GM21526 (cell line): ENCODE results near the gene CDC42.
"Not testable (repeated sequence)": the region's sequence is repeated elsewhere in the genome, so short reads cannot be mapped to it uniquely, and the experiment has no call there.

Source experiments
- ATAC-seq: cut with Tn5 transposase; IDR thresholded peaks from one replicate; pipeline ENCODE4 v1.9.1; 2021; ENCODE audit warnings: moderate library complexity; ENCODE audit not compliant: unreplicated experiment, low FRiP score

CDC42 gene

DNA sequence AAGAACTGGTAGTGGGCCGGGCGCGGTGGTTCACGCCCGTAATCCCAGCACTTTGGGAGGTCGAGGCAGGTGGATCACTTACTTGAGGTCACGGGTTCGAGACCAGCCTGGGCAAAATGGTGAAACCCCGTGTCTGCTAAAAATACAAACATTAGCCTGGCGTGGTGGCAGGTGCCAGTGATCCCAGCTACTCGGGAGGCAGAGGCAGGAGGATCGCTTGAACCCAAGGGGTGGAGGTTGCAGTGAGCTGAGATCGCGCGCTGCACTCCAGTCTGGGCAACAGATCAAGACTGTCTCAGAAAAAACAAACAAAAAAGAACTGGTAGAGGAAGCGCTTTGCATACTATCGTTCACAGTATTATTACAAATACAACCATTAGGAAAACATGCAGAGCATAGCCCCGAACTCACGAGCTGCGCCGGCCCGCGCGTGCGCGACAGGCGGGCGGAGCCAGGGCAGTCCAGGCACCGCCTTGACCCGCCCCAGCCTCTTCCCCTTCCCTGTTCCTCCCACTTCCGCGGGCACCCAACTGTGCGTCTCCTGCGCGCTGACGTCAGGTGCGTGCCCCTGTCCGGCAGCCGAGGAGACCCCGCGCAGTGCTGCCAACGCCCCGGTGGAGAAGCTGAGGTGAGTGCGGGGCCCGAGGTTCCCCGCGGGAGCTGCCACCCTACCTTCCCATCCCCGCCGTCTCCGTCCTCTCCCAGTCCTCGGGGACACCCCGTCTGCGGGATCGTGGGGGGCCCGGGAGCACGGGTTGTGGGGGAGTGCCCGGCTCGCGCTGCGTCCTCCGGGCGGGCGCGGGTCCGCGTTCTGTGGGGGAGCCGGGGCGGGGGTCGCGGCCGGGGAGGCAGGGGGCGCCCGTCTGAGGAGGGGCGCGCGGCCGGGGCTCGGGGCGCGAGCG, at the start of gene CDC42:
Gene CDC42, plus strand, starts transcription at position 595 of the 902 bp plus-strand sequence. CDS start 25,770 bp downstream, outside the sequence.
- ATAC-seq = peak; percentile 76

- ATAC-seq = not testable (repeated sequence)
Measured at GRCh38 chr1:22002875-22003274, 49.6 kb upstream of the CDC42 start.

GRCh38 chr1:22003959-22004358, 48.5 kb upstream of the CDC42 start:
- ATAC-seq = not testable (repeated sequence)

DNA sequence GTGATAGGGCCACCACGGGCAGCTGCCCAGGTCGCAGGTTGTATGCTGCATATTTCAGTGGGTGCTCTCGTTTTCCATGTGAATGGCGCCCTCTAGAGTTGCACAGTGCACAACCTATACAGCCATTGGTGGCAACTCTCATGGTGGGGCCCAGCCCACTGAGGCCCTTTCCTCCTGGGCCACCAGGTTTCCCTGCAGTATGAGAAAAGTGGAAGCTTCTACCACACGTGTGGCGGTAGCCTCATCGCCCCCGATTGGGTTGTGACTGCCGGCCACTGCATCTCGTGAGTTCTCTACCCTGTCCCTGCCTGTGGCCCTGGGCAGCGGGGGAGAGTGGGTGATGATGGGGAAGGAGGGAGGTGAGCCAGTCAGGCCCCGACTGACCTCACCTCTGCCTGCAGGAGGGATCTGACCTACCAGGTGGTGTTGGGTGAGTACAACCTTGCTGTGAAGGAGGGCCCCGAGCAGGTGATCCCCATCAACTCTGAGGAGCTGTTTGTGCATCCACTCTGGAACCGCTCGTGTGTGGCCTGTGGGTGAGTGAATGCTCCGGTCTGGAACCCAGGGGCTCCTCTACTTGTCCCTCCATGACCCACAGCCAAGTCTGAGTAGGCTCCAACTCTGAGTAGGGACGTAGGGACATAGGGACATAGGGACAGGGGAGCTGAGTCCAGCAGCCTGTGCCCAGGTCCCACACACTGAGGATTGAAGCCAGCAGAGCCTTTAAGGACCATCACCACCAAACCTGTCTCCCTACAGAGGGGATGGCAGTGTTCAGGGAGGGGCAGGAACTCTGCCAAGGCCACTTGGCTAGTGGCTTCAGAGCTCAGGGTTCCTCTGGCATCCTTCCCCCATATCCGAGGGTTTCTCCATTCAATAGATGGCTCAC, 47.0 kb upstream of the CDC42 start:
- ATAC-seq = not testable (repeated sequence)

DNA sequence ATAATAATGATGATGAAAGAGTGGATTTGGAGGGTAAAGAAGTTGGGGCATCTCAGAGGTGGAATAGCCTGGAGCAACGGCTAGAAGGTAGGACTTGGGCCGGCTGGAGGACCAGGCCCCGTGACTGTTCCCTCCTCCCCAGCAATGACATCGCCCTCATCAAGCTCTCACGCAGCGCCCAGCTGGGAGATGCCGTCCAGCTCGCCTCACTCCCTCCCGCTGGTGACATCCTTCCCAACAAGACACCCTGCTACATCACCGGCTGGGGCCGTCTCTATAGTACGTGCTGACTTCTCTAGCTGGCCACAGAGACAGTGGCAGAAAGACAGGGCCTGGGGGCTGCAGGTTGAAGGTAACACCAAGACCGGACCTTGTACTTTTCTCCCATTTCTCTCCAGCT, 45.8 kb upstream of the CDC42 start:
- ATAC-seq = not testable (repeated sequence)

GRCh38 chr1:22007262-22007661, 45.2 kb upstream of the CDC42 start:
- ATAC-seq = not testable (repeated sequence)

GRCh38 chr1:22009566-22009965, 42.9 kb upstream of the CDC42 start:
- not testable (repeated sequence) for ATAC-seq

DNA sequence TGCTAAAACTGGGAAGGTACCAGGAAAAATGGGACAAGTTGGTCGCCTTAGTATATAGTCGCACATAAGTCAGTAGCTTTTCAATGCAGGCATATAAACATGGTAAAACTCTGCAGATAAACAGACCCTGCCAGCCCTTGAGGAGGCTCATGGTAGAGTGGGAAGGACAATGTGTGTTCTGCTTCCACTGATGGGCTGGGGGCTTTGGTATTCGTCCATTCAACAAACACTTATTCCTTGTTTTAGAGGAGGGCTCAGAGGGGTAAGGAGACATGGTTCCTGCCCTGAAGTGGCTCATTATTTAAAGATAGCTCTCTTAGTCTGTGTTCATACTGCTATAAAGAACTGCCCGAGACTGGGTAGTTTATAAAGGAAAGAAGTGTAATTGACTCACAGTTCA, 39.8 kb upstream of the CDC42 start:
- ATAC-seq = not testable (repeated sequence)

DNA sequence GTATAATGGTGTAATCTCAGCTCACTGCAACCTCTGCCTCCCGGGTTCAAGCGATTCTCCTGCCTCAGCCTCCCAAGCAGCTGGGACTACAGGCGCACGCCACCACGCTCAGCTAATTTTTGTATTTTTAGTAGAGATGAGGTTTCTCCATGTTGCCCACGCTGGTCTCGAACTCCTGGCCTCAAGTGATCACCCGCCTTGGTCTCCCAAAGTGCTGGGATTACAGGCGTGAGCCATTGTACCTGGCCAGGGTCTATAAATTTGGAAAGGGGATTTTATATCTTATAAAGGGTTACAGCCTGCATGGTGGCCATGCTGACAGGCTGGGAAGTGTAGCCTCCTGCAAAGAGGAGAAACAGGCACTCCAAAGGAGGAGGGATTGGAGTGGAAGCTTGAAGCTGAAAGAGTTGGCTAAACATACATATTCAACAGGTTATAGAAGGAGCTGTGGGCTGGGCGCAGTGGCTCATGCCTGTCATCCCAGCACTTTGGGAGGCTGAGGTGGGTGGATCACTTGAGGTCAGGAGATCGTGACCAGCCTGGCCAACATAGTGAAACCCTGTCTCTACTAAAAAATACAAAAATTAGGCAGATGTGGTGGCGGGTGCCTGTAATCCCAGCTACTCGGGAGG, 37.8 kb upstream of the CDC42 start:
- ATAC-seq = not testable (repeated sequence)

- ATAC-seq = no peak
Measured at GRCh38 chr1:22018583-22019559, 33.6 kb upstream of the CDC42 start.

- ATAC-seq = no peak
Measured at GRCh38 chr1:22021061-22021460, 31.4 kb upstream of the CDC42 start.

DNA sequence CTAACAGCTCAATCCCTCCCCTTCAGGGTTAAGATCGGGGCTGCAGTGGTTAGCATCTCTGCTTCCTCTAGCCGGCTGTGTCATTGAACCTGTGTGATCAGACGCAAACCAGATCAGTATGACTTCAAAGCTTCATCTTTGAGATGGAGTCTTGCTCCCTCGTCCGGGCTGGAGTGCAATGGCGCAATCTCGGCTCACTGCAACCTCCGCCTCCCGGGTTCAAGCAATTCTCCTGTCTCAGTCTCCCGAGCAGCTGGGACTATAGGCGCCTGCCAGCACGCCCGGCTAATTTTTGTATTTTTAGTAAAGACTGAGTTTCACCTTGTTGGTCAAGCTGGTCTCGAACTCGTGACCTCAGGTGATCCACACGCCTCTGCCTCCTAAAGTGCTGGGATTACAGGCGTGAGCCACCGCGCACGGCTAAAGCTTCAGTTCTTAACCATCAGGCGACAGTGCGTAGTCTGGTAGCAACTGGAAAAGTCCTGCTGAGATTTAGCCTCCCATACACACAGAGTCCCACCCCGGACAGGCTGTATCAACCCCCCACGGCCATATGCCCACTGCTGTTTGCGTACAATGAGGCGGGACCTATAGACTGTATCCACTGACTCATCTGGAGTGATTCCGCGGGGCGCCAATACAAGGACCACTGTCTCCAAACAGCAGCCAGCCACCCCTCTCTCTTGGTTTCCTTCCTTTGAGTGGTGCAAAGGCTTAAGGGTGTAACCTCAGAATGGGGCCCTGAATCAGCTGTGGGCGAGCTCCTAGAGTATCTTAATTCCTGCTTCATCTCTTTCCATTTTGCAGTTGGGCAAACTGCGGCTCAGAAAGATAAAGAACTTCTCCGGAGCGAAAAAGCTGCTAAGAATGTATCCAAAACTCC, 27.8 kb upstream of the CDC42 start:
- ATAC-seq = peak; percentile 42

DNA sequence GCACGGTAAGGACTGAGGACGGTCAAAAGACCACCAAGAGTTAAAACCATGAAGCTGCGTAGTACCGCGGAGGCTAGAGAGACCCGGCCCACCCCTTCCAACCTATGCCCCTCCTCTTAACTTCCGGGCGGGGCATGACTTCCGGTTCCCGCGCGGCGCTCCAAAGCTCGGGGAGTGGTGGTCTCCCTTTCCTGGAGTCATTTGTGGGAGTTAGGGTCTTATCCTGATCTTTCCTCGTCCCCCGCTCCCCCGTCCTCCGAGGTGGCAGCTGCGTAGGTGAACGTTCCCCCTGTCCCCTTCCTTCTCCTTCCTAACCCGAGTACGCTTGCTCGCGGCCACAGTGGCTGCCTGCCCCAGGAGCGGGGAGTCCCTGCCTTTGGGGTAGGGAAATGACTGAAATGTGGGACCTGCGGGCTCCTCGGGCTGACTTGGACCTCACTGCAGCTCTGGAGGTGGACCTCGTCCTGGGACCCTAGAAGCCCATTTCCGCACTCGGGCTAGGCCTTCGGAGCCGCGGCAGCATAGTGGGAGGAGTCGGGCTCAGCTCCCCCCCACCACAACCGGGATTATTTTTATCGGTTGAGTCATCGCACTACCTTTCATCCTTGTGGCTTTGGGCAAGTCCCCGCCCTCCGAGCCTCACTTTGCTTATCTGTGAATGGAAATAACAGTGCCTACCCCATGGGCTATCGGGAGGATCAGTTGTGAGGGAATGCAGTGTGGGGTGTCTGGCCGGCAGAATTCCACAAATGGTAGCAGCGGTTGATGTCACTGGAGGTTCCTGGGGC, 26.9 kb upstream of the CDC42 start:
- peak; percentile 61 for ATAC-seq

DNA sequence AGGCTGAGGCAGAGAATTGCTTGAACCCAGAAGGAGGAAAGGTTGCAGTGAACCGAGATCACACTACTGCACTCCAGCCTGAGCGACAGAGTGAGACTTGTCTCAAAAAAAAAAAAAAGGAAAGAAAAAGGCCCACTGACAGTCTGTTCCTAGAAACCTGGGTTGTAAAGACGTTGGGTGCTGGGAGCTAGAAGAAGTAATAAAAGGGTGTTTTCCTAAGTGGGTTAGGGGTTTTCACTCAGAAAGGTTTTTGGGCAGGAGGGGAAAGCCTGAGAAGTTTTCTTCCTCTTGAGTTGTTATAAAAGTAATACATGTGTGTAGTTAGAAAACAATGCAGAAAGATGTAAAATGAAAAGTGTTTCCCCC, 25.6 kb upstream of the CDC42 start:
- ATAC-seq = no peak

- no peak for ATAC-seq
Measured at GRCh38 chr1:22030057-22030456, 22.5 kb upstream of the CDC42 start.

- no peak for ATAC-seq
Measured at GRCh38 chr1:22030473-22030872, 22.0 kb upstream of the CDC42 start.

GRCh38 chr1:22031214-22031962, 21.1 kb upstream of the CDC42 start:
- no peak for ATAC-seq
